ENCODE measurements around the gene SPHKAP.
"Not testable (repeated sequence)": the region's sequence is repeated elsewhere in the genome, so short reads cannot be mapped to it uniquely, and the experiment has no call there.

The SPHKAP gene

DNA sequence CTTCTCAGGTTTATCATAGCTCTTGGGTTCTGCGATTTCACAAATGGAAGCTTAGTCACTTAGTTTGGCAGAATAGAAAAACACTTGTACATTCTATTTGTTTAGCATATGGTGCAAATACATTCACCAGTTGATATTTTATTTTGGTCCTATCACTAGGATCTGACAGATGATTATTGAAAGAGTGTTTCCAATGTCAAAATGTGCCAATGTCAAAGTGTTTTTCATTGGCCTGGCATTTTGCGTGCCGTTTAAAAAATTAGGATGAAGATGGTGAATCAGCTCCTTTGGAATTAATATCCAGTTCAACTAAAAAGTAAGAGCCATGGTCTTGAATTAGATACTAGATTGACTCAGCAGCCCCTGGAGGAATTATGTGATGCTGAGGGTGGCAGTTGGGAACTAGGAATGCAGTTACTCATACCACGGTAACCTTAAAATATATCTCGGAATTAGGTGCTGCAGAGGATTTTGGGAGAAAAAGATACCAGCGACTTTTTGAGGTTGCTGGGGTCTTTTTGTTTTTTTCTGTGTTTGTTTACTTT, 87.0 kb downstream of the SPHKAP start:
- peak; percentile 62 for DNase-seq (ENCODE audit: low read depth)

DNA sequence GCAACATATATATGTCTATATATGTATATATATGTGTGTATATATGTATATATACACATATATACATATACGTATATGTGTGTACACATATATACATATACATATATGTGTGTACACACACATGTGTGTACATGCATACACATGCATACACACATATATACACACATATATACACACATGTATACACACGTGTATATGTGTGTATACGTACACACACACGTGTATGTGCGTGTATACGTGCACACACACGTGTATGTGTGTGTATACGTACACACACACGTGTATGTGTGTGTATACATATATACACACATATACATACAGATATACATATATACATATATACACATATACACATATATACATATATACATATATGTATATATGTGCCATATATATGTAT, 89.4 kb downstream of the SPHKAP start:
- DNase-seq (ENCODE audit: low read depth) = no peak

DNA sequence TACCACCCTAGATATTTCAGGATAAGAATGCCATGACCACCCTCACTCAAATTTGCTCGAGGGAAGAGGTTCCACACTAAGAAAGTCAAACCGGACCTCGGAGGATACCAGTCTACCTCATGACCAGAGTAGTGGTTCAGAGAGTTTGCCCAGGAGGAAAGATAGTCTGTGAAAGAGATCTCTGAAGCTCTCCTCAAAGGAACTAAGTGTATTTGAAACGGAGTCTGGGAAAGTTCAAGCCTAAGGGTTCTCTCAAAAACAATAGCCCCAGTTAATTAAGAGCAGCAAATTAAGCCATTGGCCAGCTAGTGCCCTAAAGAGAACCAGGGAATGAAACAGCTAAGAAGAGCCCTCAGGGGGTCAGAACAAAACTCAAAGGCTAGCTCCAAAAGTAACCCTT, 94.9 kb downstream of the SPHKAP start:
- no peak for DNase-seq (ENCODE audit: low read depth)

DNA sequence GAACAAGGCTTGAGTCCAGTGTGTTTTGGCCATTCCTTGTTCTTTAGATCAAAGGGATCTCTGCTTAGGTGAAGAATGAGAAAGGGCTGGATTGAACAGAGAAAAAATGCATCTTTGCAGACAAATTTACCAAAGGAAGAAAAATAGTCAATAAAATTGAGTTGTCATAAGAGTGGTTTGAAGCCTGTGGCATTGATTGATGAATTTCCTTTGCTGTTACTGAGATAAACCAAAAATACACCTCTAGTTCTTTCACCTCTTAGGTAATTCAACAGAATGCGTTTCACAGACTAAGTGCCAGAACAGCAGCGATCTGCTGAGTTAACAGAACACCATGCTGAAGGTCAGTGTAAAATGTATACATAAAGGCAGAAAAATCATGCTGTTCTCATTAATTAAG, 96.8 kb downstream of the SPHKAP start:
- DNase-seq (ENCODE audit: low read depth) = no peak

DNA sequence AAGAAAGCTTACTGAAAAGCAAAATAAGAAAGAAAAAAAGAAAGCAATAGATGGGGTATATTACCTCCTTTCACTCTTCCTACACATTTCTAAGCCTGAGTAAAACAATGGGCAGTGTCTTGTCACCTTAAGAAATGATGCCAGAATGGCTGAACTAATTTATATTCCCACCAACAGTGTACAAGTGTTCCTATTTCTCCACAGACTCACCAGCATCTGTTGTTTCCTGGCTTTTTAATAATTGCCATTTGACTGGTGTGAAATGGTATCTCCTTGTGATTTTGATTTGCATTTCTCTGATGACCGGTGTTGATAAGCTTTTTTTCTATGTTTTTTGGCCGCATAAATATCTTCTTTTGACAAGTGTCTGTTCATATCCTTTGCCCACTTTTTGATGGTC, 98.4 kb downstream of the SPHKAP start:
- DNase-seq (ENCODE audit: low read depth) = no peak

DNA sequence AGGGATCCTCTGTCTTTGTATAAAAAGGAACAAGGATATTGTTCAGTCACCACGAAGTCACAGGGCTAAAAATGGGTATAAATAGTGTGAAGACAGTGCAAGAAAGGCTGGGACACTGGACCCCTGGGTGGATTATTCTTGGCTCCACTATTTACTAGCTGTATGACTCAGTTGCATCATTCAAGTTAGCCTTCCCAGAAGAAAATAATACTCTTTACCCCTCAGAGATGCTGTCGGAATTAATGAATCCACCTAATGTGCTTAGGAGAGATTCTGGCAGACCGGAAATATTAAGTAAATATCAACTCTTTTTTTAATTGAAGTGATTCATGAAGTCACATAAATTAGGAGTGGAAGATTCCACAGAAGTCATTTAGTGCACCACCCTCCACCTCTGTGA, 98.9 kb downstream of the SPHKAP start:
- no peak for DNase-seq (ENCODE audit: low read depth)

DNA sequence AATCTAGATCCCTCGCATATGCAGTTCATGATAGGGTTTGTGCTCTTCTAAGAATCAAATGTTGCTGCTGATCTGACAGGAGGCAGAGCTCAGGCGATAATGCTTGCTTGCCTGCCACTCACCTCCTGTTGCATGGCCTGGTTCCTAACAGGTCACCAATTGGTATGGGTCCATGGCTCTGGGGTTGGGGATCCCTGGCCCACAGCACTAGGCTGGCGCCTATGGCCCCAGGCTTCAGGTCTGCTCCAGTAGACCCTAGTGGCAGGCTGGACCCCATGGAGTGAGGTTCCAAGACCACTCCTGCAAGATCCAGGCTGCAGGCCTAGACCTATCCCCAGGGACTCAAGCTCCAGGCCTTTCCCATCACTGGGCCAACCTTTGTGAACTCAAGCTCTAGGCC, 102.3 kb downstream of the SPHKAP start:
- DNase-seq (ENCODE audit: low read depth) = no peak

DNA sequence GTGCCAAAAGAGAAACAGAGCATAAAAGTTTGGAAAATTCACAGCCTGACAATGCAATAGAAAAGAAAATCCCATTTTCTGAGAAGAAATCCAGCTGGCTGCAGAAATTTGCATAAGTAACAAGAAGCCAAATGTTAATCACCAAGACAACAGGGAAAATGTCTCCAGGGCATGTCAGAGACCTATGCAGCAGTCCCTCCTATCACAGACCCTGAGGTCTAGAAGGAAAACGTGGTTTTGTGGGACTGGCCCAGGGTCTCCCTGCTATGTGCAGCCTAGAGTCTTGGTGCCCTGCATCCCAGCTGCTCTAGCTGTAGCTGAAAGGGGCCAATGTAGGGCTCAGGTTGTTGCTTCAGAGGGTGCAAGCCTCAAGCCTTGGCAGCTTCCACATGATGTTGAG, 104.8 kb downstream of the SPHKAP start:
- not testable (repeated sequence) for DNase-seq (ENCODE audit: low read depth)

DNA sequence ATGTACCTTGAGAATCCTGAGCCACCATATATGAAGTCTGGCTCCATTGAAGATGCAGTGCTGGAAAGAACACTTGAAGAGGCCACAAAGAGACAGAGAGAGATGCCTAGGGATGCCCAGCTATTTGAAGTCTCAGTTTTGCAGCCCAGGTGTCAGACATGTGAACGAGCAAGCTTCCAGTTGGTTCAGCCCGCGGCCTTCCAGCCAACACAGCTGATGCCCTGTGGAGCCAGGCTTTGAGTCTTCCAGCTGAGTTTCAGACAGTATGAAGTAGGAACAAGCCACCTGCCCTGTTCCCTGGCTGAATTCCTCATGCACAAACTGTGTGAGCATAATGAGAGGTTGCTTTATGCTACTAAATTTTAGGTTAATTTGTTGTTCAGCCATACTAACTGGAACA, 108.8 kb downstream of the SPHKAP start:
- DNase-seq (ENCODE audit: low read depth) = no peak

DNA sequence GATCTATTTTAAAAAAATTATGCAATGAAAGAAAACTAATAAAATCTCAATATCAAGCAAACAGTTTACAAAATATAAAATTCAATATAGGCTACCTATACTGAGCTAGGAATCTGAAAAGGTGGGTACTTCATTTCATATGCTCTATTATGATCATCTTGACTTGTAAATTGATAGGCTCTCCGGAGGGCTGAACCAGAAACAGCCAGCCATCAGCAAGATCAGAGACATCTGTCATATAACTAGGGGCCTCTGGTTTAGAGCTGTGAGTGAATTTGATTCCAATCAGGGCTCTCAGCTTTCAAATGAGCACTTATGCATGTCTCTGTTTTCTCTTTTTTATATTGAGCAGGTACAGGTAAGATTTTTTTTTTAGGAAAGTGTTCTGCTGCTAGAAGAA, 114.2 kb downstream of the SPHKAP start:
- DNase-seq (ENCODE audit: low read depth) = no peak

DNA sequence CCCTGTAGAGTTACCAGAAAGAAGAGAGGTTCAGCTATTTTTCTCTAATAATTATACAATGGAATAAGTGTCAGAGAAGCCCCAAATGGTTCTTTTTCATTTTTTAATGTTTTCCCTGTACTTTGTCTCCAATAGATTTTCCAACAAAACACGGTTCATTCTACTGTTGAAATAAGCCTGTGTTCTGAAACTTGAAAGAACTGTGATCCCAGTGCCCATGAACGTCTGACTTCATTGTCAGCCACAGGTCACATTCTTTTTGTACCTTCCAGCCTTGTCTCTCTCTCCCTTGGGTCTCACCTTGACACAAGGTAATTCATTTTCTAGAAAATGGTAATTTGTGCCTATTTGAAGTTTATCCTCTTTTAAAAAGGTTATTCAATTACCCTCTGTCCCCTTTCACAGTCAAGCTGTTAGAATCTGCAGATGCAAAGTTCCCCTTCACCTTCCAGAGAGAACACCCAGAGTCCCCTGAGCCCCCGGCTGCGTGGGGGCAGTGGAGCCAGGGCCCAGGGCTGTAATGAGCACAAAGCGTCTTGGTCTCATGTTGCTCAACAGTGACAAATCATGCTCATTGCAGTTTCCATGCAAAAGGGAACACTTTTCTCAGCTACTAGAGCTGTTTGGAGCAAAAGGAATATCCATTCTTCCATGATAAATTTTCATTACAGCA, 115.2 kb downstream of the SPHKAP start:
- no peak for DNase-seq (ENCODE audit: low read depth)

DNA sequence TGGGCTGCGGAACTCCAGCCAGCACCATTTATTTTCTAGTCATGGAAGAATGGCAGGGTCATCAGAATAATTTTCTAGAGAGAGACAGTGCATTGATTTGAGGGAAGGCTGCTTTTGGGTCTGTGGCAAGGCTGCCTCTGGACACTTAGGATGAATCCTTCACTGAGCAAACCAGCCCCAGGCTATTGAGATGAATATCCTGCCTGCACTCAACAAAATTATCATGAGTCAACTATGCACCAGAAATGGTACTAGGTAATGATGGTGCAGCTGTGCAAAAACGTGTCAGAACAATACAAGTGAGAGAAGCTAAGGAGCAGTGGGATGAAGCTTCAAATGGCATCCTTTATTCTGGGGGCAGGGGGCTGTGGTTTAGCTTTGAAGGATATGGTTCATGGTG, 115.8 kb downstream of the SPHKAP start:
- DNase-seq (ENCODE audit: low read depth) = no peak

DNA sequence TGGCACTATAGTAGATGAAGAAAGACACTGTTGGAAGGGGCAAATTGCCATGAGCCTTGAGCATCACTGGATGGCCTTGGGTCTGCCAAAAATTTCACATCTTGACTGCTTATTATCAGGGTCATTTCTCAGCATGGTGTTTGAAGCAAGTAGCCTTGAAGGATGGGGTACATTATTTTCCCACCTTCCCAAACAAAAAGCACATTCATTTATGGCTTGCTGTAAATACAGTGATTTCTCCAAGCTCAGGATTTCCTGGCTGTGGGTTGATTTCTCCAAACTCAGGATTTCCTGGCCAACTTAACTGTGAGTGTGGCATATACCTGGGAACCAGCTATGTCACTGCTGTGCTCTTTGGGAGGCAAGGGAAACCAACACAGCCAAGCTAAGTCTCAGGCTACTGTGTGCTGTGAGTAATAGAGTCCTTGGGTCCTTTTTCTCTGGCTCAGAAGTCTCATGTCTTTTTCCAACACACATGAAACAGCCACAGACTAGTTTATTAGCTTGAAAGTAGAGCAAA, 116.6 kb downstream of the SPHKAP start:
- DNase-seq (ENCODE audit: low read depth) = no peak

DNA sequence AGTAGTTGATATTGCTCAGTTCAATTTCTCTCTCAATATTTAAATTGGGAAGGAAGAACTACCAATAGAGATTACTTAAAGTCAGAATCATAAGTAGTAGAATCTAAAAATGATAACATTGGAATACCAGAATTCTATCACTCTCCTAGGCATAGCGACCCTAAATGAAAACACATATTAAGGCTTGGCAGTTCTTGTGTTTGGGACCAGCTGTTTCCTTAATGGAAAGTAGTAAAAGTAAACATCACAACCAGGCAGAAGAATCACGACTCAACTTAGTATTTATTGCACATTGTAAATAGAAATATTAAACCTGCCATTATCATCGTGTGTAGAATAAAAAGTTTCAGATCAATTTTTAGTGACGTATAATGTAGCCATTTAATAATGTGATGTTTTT, 117.5 kb downstream of the SPHKAP start:
- no peak for DNase-seq (ENCODE audit: low read depth)

DNA sequence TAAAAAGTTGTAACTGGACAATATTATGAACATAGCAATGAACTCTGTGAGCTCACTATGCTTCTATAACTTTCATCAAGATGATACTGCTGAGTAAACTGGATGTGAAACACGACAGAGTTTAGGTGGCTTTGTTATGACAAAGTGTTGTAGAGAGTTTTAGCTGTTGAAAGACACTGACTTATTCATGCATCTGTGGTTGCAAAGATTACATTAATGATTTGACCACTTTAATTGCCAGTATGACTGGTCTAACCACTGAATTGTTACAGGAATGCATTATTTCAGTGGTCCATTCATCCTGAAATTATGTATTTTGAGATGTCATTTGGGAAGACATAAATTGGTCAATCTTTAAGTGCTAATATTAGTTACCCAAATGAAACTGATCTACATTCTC, 117.9 kb downstream of the SPHKAP start:
- no peak for DNase-seq (ENCODE audit: low read depth)

DNA sequence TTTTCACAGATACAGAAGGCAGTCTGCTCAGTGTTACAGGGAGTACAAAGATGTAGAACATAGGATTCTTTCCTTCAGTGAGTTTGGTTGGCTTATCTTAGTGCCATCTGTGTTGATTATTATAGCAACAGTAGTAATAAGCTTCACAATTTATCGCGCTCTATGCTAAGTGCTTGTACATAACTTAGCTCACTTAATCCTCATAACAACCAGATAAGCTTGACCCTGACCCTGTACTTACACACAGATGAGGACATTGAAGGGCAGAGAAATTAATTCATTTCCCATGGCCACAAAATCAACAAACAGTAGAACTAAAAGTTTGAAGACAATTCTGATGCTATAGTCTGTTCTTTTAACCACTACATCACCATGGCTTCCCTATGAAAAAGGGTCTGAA, 121.8 kb downstream of the SPHKAP start:
- no peak for DNase-seq (ENCODE audit: low read depth)

DNA sequence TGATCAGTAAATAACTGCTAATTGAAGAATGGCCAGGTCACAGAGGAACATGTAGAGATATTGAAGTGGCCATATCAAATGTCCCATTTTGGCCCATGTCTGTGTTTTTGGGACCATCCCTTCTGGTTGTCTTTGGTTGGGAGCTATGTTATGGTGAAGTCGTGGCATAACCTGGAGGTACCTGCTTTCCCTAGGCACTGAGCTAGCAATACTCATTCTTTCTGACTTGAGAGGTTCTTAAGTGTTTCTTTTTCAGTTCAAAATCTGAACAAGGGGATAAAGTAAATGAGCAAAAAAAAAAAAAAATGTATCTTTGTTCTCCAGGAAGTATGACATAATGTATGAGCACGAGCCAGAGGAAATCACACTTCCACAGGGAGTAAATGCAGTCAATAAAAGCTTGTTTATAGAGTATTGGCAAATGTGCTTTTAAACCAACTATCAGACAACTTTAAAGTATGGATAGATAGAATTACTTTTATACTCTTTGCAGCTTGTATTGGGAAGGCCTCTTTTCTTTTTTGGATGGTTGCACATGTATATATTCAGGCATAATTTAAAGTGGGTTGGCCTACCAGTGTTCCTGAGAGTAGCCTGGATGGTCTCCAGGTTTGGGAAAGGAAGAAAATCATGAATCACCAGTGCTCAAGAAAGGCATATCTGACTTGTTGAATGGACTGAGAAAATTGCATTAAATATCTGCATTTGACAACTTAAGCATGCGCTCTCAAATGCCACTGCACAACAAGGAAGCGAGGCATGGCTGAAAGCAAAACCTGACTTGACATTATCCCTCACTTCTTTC, 125.0 kb downstream of the SPHKAP start:
- DNase-seq (ENCODE audit: low read depth) = no peak

DNA sequence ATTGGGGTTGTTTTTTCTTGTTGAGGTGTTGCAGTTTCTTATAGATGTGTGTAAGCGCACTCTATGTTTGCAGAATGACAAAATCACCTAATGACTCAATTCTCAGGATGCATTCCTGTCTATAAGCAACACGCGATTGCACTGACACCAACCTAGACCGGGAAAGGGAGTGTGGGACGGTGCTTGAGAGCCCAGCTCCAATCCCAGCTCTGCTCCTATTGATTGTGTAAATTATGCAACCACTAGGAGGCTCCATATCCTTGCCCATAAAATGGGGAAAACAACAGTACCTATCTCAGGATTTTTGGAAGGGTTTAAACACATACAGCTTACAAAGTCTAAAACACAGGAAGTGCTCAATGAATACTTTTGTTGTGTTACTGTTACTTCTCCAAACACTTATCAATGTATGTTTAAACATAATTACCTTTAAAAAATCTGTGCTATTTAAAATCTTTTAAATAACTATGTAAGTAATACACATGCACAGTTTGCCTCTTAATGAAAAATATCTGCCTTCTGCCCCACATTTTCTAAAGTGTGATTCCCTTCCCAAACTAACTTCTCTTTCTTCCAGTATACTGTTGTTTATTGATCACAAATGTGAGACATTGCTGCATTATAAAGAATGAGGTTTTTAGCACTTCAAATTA, 132.5 kb downstream of the SPHKAP start:
- peak; percentile 8 for DNase-seq (ENCODE audit: low read depth)

DNA sequence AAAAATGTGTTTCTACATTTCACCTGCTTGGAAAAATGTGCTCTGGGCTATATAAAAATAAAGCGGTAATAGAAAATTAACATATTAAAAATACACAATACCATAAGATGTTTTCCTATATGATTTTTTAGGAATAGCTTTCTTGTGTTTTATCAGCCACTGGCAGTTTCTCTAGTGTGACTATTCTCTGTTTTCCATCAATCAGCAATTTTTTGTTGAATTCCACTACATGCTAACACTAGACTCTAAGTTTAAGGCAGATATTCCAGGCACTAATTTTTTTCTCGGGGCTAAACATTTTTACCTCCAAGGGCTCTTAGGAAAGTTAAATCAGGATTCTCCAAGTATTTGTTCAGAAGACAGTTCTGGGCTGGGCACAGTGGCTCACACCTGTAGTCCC, 140.5 kb downstream of the SPHKAP start:
- no peak for DNase-seq (ENCODE audit: low read depth)

DNA sequence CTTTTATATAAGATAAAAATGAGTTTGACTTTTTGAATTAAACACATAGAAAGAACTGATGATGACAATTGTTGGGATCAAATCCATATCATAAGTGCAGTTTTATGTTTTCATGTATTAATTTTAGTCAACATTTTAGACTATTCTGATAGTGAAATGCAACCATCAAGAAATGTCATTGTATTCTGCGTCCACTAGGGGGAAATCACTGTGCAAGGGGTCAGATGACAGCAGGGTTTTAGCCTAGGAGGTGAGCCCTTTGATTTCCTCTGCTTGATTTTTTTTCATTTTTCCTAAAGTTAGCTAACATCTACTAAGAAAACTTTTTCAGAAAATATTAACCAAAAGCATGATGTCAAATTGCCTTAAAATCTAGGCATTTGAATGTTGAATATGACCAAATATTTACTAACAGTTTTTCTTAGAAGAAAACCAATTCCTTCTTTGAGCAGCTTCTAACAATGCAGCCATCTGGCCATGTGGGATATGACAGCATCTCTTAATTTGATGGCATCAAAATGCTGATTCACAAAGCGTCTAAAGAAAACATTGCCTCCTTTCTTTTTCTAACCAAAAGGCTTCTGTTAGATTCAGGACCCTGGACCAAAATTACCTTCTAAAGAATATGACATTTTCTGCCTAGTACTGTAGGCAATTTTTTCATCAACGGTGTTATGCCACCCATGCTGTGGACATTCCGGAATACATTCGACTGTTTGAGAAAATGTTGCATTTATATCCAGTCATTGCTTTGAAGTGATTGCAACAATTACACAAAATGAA, 141.5 kb downstream of the SPHKAP start:
- DNase-seq (ENCODE audit: low read depth) = no peak

DNA sequence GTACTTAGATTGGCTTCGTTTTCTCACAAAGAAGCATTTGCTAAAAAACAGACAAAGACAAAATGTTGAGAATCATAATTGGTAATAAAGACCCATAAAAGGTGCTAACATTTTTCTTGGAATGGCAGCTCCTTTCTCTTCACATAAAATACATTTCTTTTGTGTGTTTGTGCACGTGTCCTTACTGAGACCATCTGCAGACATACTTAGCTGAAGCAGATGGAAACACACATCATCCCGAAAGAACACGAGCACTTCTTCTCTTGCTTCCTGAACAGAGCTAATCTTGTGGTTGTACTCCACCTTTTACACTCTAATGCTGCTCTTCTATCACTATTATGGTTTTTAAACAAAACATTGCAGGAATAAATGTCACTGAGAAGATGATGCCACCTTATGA, 142.5 kb downstream of the SPHKAP start:
- no peak for DNase-seq (ENCODE audit: low read depth)

DNA sequence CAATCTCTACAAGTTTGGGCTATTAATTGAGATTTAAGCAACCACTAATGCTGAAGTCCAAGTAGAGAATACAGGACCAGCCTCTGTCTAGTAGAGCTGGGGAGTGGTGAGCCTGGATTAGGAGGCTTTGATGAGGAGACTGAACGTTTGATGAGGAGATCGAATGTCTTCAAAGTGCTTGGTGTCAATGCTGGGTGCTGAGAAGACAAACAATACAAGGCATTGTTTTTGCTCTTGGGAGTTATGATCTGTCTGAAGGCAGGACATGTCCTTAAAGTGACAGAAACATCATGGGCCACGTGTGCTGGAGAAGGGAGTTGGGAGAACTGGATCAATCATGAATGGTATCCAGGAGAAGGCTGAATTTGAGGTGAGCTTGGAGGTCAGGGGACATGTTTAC, 143.6 kb downstream of the SPHKAP start:
- DNase-seq (ENCODE audit: low read depth) = no peak
